K562 (cell line): ENCODE results near the gene FKRP. TPM values are rescaled to one million over a fixed set of nuclear protein-coding genes. Genes with fewer than 3 reads are reported as not detected.
A peak's percentile ranks its signal among the peaks of the same experiment; 100 is the strongest.

Experiments
- CHD1 ChIP-seq: fragments of 200-600 bp; sonication (generic); IDR thresholded peaks from one replicate; pipeline ENCODE4 v1.6.1; 2012; ENCODE audit warnings: mild to moderate bottlenecking, moderate library complexity, low read length, inconsistent platforms
- GATA2 ChIP-seq: sonication (generic); formaldehyde crosslinking; IDR thresholded peaks from 2 replicates; pipeline ENCODE4 v1.4.0; 2020; ENCODE audit warnings: mild to moderate bottlenecking, missing genetic modification reagents
- MAZ ChIP-seq, 2 experiments: fragments of 450-650 bp in 1 of 2; sonication (generic) in 1 of 2; formaldehyde crosslinking; IDR thresholded peaks in 1 of 2; conservative IDR thresholded peaks in 1 of 2; 2 replicates each; pipeline versions ENCODE4 v1.4.0 to v1.5.0; 2020; ENCODE audit warnings: mild to moderate bottlenecking in 1 of 2, missing genetic modification reagents in 1 of 2
- NR2C1 ChIP-seq, 2 experiments: fragments of 450-650 bp; IDR thresholded peaks; 2 replicates each; pipeline ENCODE4 v1.6.1; 2017; ENCODE audit warnings: mild to moderate bottlenecking in 2 of 2, antibody characterized with exemption in 1 of 2, inconsistent platforms in 1 of 2, missing compliant biosample characterization in 1 of 2, missing genetic modification characterization in 1 of 2
- RFX1 ChIP-seq: fragments of 450-650 bp; IDR thresholded peaks from 2 replicates; pipeline ENCODE4 v1.6.1; 2016; ENCODE audit warnings: mild to moderate bottlenecking, moderate library complexity
- RFX7 ChIP-seq: fragments of 250-450 bp; sonication (Bioruptor Pico); IDR thresholded peaks from 2 replicates; pipeline ENCODE4 v1.5.1; 2021; ENCODE audit warnings: mild to moderate bottlenecking
- TCF3 ChIP-seq: sonication (generic); formaldehyde crosslinking; IDR thresholded peaks from 2 replicates; pipeline ENCODE4 v1.4.0; 2020; ENCODE audit warnings: mild to moderate bottlenecking, missing genetic modification reagents
- polyA plus RNA-seq, 8 experiments: library from polyadenylated mRNA; depleted of rRNA in 4 of 8; stranded (reverse) in 5 of 8; unstranded in 3 of 8; fragments of >200 nt; fragmentation: Nextera tagmentation in 2 of 8; fragmentation: Illumina TruSeq in 1 of 8; extraction: Ambion mirVana in 2 of 8; extraction: Trizol in 1 of 8; gene quantifications; 2 replicates each; pipeline versions ENCODE4 v1.2.1 to v1.2.3, GENCODE V29; 2011 to 2014; ENCODE audit warnings: inconsistent platforms in 1 of 8, missing spikeins in 1 of 8
- total RNA-seq, 7 experiments: library from RNA; depleted of rRNA in 6 of 7; stranded (reverse); fragments of >200 nt in 6 of 7; fragmentation: Illumina TruSeq in 2 of 7; extraction: Trizol in 2 of 7; gene quantifications; 2 replicates each; pipeline versions ENCODE4 v1.2.1 to v1.2.3, GENCODE V29; 2011 to 2021; ENCODE audit warnings: low replicate concordance in 1 of 7
- TF ChIP-seq, protein P1 (sequence below): sonication (generic); IDR thresholded peaks from 2 replicates; pipeline ENCODE4 v1.6.1; 2016
- TF ChIP-seq, protein P2 (sequence below), 2 experiments: fragments of 450-650 bp; IDR thresholded peaks; 2 replicates each; pipeline ENCODE4 v1.6.1; 2016; ENCODE audit warnings: mild to moderate bottlenecking in 2 of 2, borderline replicate concordance in 1 of 2, low read depth in 1 of 2, moderate library complexity in 1 of 2
- TF ChIP-seq, protein P3 (sequence below): fragments of 150-350 bp; conservative IDR thresholded peaks from 2 replicates; pipeline ENCODE4 v1.6.1; 2014; ENCODE audit warnings: low read length
- TF ChIP-seq, protein P4 (sequence below): sonication (generic); formaldehyde crosslinking; IDR thresholded peaks from 2 replicates; pipeline ENCODE4 v1.8.0; 2022; ENCODE audit warnings: mild to moderate bottlenecking, missing genetic modification reagents, borderline replicate concordance

The FKRP gene
- total and polyA plus RNA-seq, 9 of the 15 experiments (the other 6 are each of a cell fraction or from before 2014, with no cell fraction given): 0.68 to 16.1 (median 6.5) TPM

DNA sequence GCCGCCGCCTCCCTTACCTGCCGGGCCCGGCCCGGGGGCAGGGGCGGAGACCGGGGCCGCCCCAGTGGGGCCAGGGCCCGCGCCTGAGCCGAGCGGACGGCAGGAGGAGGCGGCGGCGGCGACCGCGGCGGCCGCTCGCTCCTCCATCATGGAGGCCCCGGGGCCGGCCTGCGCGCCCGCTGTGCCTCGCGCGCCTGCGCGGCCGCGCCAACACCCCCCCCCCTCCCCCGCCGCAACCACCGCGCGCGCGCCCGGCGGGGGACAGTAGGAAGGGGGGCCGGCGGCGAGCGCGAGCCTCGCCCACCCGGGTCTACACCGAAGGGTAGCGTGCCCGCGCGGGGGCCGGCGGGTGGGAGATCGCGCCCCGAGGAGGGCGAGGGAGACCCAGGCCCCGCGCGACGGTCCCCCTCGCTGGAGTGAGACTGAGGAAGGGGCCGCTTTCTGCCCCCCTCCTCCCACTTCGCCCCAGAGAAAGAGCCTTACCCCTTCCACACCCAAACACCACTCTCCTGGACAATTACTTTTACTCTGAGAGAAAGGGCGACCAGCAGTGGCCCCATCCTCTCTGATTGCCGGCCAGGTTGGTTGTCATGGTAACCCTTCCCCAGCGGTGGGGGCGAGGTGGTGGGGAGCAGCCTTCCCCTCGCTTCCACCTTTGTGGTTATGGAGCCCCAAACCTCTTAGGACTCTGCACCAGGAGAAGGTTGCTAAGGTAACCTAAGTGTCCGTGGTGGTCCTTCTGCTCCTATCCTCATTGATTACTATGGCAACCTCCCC is 612 bp downstream of the FKRP start, which contains the start of gene STRN4 (continued):
- TF ChIP-seq NR2C1 (IDR thresholded peaks at IDR 0.05) (no peak), NR2C1 (tag; IDR thresholded peaks at IDR 0.05) (no peak), TCF3 (CRISPR knock-in tag) (no peak), MAZ (CRISPR knock-in tag; conservative IDR thresholded peaks at IDR 0.05 in 1 of 2, IDR thresholded peaks at IDR 0.05 in 1 of 2) (peak; percentile 51 to 66), RFX7 (CRISPR knock-in tag) (no peak), GATA2 (no peak), RFX1 (peak; percentile 99), CHD1 (no peak)
- TF ChIP-seq, protein P1, sequence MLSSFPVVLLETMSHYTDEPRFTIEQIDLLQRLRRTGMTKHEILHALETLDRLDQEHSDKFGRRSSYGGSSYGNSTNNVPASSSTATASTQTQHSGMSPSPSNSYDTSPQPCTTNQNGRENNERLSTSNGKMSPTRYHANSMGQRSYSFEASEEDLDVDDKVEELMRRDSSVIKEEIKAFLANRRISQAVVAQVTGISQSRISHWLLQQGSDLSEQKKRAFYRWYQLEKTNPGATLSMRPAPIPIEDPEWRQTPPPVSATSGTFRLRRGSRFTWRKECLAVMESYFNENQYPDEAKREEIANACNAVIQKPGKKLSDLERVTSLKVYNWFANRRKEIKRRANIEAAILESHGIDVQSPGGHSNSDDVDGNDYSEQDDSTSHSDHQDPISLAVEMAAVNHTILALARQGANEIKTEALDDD: no peak
- TF ChIP-seq, protein P2, sequence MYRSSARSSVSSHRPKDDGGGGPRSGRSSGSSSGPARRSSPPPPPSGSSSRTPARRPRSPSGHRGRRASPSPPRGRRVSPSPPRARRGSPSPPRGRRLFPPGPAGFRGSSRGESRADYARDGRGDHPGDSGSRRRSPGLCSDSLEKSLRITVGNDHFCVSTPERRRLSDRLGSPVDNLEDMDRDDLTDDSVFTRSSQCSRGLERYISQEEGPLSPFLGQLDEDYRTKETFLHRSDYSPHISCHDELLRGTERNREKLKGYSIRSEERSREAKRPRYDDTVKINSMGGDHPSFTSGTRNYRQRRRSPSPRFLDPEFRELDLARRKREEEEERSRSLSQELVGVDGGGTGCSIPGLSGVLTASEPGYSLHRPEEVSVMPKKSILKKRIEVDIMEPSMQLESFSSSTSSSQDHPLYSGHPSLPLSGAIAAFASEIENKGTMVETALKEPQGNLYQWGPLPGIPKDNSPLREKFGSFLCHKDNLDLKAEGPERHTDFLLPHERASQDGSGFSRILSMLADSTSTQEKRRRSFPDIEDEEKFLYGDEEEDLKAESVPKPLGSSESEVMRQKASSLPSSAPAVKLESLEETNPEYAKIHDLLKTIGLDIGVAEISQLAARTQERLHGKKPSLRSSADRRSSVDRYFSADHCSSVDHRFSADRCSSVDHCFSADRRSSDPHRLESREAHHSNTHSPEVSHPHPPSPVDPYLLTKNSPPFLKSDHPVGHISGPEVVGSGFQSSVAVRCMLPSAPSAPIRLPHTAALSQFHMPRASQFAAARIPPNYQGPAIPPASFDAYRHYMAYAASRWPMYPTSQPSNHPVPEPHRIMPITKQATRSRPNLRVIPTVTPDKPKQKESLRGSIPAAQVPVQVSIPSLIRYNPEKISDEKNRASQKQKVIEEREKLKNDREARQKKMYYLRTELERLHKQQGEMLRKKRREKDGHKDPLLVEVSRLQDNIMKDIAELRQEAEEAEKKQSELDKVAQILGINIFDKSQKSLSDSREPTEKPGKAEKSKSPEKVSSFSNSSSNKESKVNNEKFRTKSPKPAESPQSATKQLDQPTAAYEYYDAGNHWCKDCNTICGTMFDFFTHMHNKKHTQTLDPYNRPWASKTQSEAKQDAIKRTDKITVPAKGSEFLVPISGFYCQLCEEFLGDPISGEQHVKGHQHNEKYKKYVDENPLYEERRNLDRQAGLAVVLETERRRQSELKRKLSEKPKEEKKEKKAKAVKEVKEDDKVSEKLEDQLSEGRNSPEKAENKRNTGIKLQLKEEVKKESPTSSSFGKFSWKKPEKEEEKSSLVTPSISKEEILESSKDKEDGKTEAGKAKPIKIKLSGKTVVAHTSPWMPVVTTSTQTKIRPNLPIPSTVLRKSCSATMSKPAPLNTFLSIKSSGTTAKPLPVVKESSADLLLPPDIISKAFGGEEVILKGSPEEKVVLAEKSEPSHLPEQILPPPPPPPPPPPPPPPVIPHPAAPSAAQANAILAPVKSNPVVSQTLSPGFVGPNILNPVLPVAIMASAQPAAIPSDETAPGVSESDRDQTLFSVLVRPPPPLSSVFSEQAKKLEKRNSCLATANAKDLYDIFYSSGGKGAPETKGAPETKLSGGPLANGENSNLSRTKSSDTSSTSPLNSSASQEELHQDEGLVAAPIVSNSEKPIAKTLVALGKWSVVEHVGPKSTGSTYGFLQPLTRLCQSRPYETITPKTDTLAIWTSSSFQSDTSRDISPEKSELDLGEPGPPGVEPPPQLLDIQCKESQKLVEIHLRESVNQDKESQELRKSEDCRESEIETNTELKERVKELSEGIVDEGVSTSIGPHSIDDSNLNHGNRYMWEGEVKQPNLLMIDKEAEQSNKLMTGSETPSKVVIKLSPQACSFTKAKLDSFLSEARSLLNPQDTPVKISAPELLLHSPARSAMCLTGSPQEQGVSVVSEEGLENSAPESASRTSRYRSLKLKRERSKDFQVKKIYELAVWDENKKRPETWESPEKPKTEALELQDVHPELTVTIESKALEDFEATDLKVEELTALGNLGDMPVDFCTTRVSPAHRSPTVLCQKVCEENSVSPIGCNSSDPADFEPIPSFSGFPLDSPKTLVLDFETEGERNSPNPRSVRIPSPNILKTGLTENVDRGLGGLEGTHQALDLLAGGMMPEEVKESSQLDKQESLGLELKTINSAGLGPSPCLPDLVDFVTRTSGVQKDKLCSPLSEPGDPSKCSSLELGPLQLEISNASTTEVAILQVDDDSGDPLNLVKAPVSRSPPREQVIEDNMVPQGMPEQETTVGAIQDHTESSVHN (IDR thresholded peaks at IDR 0.05; ENCODE audit: borderline replicate concordance in 1 of 2, low read depth in 1 of 2): no peak
- TF ChIP-seq, protein P3, sequence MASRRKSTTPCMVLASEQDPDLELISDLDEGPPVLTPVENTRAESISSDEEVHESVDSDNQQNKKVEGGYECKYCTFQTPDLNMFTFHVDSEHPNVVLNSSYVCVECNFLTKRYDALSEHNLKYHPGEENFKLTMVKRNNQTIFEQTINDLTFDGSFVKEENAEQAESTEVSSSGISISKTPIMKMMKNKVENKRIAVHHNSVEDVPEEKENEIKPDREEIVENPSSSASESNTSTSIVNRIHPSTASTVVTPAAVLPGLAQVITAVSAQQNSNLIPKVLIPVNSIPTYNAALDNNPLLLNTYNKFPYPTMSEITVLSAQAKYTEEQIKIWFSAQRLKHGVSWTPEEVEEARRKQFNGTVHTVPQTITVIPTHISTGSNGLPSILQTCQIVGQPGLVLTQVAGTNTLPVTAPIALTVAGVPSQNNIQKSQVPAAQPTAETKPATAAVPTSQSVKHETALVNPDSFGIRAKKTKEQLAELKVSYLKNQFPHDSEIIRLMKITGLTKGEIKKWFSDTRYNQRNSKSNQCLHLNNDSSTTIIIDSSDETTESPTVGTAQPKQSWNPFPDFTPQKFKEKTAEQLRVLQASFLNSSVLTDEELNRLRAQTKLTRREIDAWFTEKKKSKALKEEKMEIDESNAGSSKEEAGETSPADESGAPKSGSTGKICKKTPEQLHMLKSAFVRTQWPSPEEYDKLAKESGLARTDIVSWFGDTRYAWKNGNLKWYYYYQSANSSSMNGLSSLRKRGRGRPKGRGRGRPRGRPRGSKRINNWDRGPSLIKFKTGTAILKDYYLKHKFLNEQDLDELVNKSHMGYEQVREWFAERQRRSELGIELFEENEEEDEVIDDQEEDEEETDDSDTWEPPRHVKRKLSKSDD: no peak
- TF ChIP-seq, protein P4, sequence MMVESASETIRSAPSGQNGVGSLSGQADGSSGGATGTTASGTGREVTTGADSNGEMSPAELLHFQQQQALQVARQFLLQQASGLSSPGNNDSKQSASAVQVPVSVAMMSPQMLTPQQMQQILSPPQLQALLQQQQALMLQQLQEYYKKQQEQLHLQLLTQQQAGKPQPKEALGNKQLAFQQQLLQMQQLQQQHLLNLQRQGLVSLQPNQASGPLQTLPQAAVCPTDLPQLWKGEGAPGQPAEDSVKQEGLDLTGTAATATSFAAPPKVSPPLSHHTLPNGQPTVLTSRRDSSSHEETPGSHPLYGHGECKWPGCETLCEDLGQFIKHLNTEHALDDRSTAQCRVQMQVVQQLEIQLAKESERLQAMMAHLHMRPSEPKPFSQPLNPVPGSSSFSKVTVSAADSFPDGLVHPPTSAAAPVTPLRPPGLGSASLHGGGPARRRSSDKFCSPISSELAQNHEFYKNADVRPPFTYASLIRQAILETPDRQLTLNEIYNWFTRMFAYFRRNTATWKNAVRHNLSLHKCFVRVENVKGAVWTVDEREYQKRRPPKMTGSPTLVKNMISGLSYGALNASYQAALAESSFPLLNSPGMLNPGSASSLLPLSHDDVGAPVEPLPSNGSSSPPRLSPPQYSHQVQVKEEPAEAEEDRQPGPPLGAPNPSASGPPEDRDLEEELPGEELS (CRISPR knock-in tag): no peak
